ENCODE measurements around the gene CACNA1A. TPM values are rescaled to one million over a fixed set of nuclear protein-coding genes. Genes with fewer than 3 reads are reported as not detected.

CACNA1A gene
- total RNA-seq, 2 experiments from 2014 or later: 0.33 to 0.35 TPM

DNA sequence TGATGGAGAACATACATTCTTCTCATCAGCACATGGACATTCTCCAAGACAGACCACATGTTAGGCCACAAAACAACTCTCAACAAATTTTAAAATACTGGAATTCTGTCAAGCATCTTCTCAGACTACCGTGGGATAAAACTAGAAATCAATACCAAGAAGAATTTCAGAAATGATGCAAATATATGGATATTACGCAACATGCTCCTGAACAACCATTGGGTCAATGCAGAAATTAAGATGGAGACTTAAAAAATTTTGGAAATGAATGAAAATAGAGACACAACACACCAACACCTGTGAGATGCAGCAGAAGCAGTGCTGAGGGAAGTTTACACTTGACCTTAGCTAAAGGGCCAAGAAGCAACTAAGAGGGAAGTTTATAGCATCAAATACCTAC is 162.8 kb downstream of the CACNA1A start:
- Mint-ChIP-seq H3K4me1 (ENCODE audit: low read depth) (no peaks in the 10 kb centered on the region), H3K27ac (no peak overlapping the region), H3K27me3 (ENCODE audit: low read depth) (peaks cover 12% of the 10 kb centered on the region), H3K9me3 (peaks cover 2% of the 10 kb centered on the region), H3K36me3 (ENCODE audit: low read depth) (no peaks in the 10 kb centered on the region), H3K4me3 (no peak overlapping the region)
- intact Hi-C loops (cut with micrococcal nuclease): no loop called here
- CTCF ChIA-PET: no interaction called here
- no peak for DNase-seq

DNA sequence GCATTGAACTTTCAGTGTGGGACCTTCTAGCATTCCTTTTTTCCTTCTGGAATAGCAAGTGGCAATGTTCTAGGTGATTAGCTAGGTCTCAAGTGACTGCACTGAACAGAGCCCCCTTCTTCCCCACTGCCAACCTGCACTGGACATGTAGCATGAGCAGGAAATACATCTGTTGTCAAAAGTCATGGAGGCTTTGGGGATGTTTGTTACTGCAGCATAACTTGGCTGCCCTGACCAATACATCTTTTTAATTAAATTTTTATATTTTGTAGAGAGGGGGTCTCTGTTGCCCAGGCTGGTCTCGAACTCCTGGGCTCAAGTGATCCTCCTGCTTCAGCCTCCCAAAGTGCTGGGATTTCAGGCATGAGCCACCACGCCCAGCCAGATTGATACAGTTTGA is 163.6 kb downstream of the CACNA1A start:
- Mint-ChIP-seq H3K36me3 (ENCODE audit: low read depth) (no peaks in the 10 kb centered on the region), H3K4me3 (no peak overlapping the region), H3K9me3 (no peaks in the 10 kb centered on the region), H3K27ac (no peak overlapping the region), H3K27me3 (ENCODE audit: low read depth) (peaks cover 12% of the 10 kb centered on the region), H3K4me1 (ENCODE audit: low read depth) (no peaks in the 10 kb centered on the region)
- intact Hi-C loops (cut with micrococcal nuclease): no loop called here
- CTCF ChIA-PET: interaction anchor here (0.6 kb wide), 1 partner anchor 264 kb away, joined by 3 read pairs; no protein-coding TSS in a partner anchor
- DNase-seq: no peak

GRCh38 chr19:13339869-13340268 is 166.4 kb downstream of the CACNA1A start:
- no peaks in the 10 kb centered on the region for H3K9me3 Mint-ChIP-seq
- no peaks in the 10 kb centered on the region for H3K4me1 Mint-ChIP-seq (ENCODE audit: low read depth)
- no peaks in the 10 kb centered on the region for H3K36me3 Mint-ChIP-seq (ENCODE audit: low read depth)
- intact Hi-C loops (cut with micrococcal nuclease): no loop called here
- H3K27ac Mint-ChIP-seq: no peak overlapping the region
- CTCF ChIA-PET: no interaction called here
- H3K4me3 Mint-ChIP-seq: no peak overlapping the region
- DNase-seq: no peak
- H3K27me3 Mint-ChIP-seq (ENCODE audit: low read depth): peaks cover 7% of the 10 kb centered on the region

GRCh38 chr19:13337181-13337580 is 169.1 kb downstream of the CACNA1A start:
- Mint-ChIP-seq H3K4me3 (no peak overlapping the region), H3K4me1 (ENCODE audit: low read depth) (no peaks in the 10 kb centered on the region), H3K27ac (no peak overlapping the region), H3K36me3 (ENCODE audit: low read depth) (no peaks in the 10 kb centered on the region), H3K27me3 (ENCODE audit: low read depth) (peaks cover 11% of the 10 kb centered on the region), H3K9me3 (no peaks in the 10 kb centered on the region)
- intact Hi-C loops (cut with micrococcal nuclease): no loop called here
- CTCF ChIA-PET: no interaction called here
- DNase-seq: no peak

GRCh38 chr19:13334801-13335481 is 171.3 kb downstream of the CACNA1A start:
- CTCF ChIA-PET: interaction anchor here (2.2 kb wide), 1 partner anchor 56 kb away, joined by 10 read pairs; no protein-coding TSS in a partner anchor
- Mint-ChIP-seq H3K4me1 (ENCODE audit: low read depth) (no peaks in the 10 kb centered on the region), H3K4me3 (no peak overlapping the region), H3K36me3 (ENCODE audit: low read depth) (no peaks in the 10 kb centered on the region), H3K27me3 (ENCODE audit: low read depth) (peaks cover 7% of the 10 kb centered on the region), H3K9me3 (no peaks in the 10 kb centered on the region), H3K27ac (no peak overlapping the region)
- no peak for DNase-seq
- intact Hi-C loops (cut with micrococcal nuclease): loop anchor here (5.0 kb wide), 1 partner anchor 58 kb away; no protein-coding TSS in a partner anchor

GRCh38 chr19:13330285-13330684 is 176.0 kb downstream of the CACNA1A start:
- no peak overlapping the region for H3K4me3 Mint-ChIP-seq
- DNase-seq: no peak
- CTCF ChIA-PET: no interaction called here
- H3K27me3 Mint-ChIP-seq (ENCODE audit: low read depth): peaks cover 13% of the 10 kb centered on the region
- H3K36me3 Mint-ChIP-seq (ENCODE audit: low read depth): no peaks in the 10 kb centered on the region
- intact Hi-C loops (cut with micrococcal nuclease): loop anchor here (5.0 kb wide), 1 partner anchor 53 kb away; no protein-coding TSS in a partner anchor
- H3K4me1 Mint-ChIP-seq (ENCODE audit: low read depth): no peaks in the 10 kb centered on the region
- H3K9me3 Mint-ChIP-seq: no peaks in the 10 kb centered on the region
- no peak overlapping the region for H3K27ac Mint-ChIP-seq

- DNase-seq: no peak
- Mint-ChIP-seq H3K27ac (no peak overlapping the region), H3K4me1 (ENCODE audit: low read depth) (no peaks in the 10 kb centered on the region), H3K9me3 (no peaks in the 10 kb centered on the region), H3K27me3 (ENCODE audit: low read depth) (peaks cover 13% of the 10 kb centered on the region), H3K4me3 (no peak overlapping the region), H3K36me3 (ENCODE audit: low read depth) (no peaks in the 10 kb centered on the region)
- CTCF ChIA-PET: no interaction called here
- intact Hi-C loops (cut with micrococcal nuclease): loop anchor here (5.0 kb wide), 1 partner anchor 52 kb away; no protein-coding TSS in a partner anchor
Measured at GRCh38 chr19:13329766-13330165, 176.5 kb downstream of the CACNA1A start.

- no peak for DNase-seq
- H3K27ac Mint-ChIP-seq: no peak overlapping the region
- H3K4me3 Mint-ChIP-seq: no peak overlapping the region
- CTCF ChIA-PET: no interaction called here
- H3K4me1 Mint-ChIP-seq (ENCODE audit: low read depth): no peaks in the 10 kb centered on the region
- H3K9me3 Mint-ChIP-seq: no peaks in the 10 kb centered on the region
- intact Hi-C loops (cut with micrococcal nuclease): no loop called here
- H3K27me3 Mint-ChIP-seq (ENCODE audit: low read depth): peaks cover 17% of the 10 kb centered on the region
- H3K36me3 Mint-ChIP-seq (ENCODE audit: low read depth): no peaks in the 10 kb centered on the region
Measured at GRCh38 chr19:13328241-13328640, 178.0 kb downstream of the CACNA1A start.

- H3K27ac Mint-ChIP-seq: no peak overlapping the region
- no peaks in the 10 kb centered on the region for H3K36me3 Mint-ChIP-seq (ENCODE audit: low read depth)
- CTCF ChIA-PET: no interaction called here
- DNase-seq: no peak
- H3K27me3 Mint-ChIP-seq (ENCODE audit: low read depth): peaks cover 26% of the 10 kb centered on the region
- H3K9me3 Mint-ChIP-seq: peaks cover 4% of the 10 kb centered on the region
- no peak overlapping the region for H3K4me3 Mint-ChIP-seq
- intact Hi-C loops (cut with micrococcal nuclease): no loop called here
- no peaks in the 10 kb centered on the region for H3K4me1 Mint-ChIP-seq (ENCODE audit: low read depth)
Measured at GRCh38 chr19:13319526-13319925, 186.8 kb downstream of the CACNA1A start.

DNA sequence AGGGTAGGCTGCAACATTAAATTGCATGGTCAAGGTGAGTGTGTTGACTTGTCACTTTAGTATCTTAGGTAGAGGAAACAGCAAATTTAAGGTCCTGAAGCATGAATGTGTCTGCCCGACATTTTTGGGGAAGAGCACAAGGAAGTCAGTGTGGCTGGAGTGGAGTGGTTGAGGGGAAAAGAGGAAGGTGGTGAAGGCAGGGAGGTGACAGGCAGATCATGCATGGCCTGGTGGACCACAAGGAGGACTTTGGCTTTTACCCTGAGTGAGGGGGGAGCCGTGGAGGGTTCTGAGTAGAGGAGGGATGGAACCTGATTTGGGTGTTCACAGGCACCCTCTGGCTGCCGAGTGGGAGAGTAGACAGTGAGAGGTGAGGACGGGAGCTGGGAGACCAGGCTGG is 188.1 kb downstream of the CACNA1A start:
- intact Hi-C loops (cut with micrococcal nuclease): no loop called here
- peaks cover 4% of the 10 kb centered on the region for H3K9me3 Mint-ChIP-seq
- no peak for DNase-seq
- no peaks in the 10 kb centered on the region for H3K36me3 Mint-ChIP-seq (ENCODE audit: low read depth)
- CTCF ChIA-PET: no interaction called here
- H3K4me1 Mint-ChIP-seq (ENCODE audit: low read depth): no peaks in the 10 kb centered on the region
- no peak overlapping the region for H3K4me3 Mint-ChIP-seq
- peaks cover 20% of the 10 kb centered on the region for H3K27me3 Mint-ChIP-seq (ENCODE audit: low read depth)
- no peak overlapping the region for H3K27ac Mint-ChIP-seq

DNA sequence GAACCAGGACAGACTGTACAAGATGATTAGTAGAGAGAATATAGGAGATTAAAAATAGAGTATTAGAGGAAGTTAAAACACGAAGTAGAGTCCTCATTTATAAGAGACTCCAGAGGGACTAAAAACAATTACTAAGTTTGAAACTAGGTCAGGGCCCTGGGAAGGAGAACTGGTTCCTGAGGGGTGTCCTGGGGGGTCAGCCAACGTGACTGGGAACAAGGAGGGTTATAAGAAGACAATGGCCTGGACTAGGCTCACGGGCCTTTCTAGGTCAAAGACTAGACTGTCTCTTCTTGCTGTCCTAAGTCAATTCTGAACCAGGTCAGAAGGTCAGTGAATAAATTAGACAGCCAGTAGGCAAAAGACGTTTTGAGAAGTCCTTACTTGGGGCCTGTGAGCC is 190.8 kb downstream of the CACNA1A start:
- CTCF ChIA-PET: no interaction called here
- H3K4me3 Mint-ChIP-seq: no peak overlapping the region
- peaks cover 14% of the 10 kb centered on the region for H3K27me3 Mint-ChIP-seq (ENCODE audit: low read depth)
- DNase-seq: no peak
- H3K4me1 Mint-ChIP-seq (ENCODE audit: low read depth): no peaks in the 10 kb centered on the region
- peaks cover 3% of the 10 kb centered on the region for H3K9me3 Mint-ChIP-seq
- intact Hi-C loops (cut with micrococcal nuclease): no loop called here
- H3K27ac Mint-ChIP-seq: no peak overlapping the region
- no peaks in the 10 kb centered on the region for H3K36me3 Mint-ChIP-seq (ENCODE audit: low read depth)

DNA sequence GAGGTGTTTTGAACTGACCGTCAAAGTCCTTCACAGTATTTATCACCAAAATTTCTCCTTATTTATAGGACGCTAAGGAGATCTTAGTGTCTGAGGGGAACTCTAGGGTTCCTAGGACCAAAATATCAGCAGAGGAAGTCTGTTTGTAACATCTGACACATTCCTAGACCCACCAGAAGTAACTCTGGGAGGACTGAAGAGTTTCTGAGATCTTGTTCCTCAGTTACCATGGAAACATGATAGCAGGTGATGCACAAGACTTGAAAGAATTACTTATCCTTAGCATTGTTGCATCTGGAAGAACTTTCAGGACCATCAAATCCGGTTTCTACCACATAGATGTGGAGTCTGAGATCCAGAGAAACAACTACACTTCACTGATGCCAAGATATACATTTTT is 191.5 kb downstream of the CACNA1A start:
- CTCF ChIA-PET: no interaction called here
- intact Hi-C loops (cut with micrococcal nuclease): no loop called here
- Mint-ChIP-seq H3K9me3 (peaks cover 3% of the 10 kb centered on the region), H3K36me3 (ENCODE audit: low read depth) (no peaks in the 10 kb centered on the region), H3K27ac (no peak overlapping the region), H3K4me3 (no peak overlapping the region), H3K27me3 (ENCODE audit: low read depth) (peaks cover 14% of the 10 kb centered on the region), H3K4me1 (ENCODE audit: low read depth) (no peaks in the 10 kb centered on the region)
- DNase-seq: no peak

- Mint-ChIP-seq H3K27me3 (ENCODE audit: low read depth) (peaks cover 10% of the 10 kb centered on the region), H3K27ac (no peak overlapping the region), H3K4me1 (ENCODE audit: low read depth) (no peaks in the 10 kb centered on the region), H3K4me3 (no peak overlapping the region), H3K36me3 (ENCODE audit: low read depth) (no peaks in the 10 kb centered on the region), H3K9me3 (peaks cover 3% of the 10 kb centered on the region)
- no peak for DNase-seq
- CTCF ChIA-PET: no interaction called here
- intact Hi-C loops (cut with micrococcal nuclease): no loop called here
Measured at GRCh38 chr19:13313875-13314274, 192.4 kb downstream of the CACNA1A start.

Measured in activated naive CD4-positive, alpha-beta T cell treated with anti-CD3 and anti-CD28 coated beads for 36 hours (primary cell).